Hematopoietic multipotent progenitor cell treated with erythropoietin and hydrocortisone succinate and interleukin-3 and kit ligand, for 8 days (in vitro differentiated cells): ENCODE measurements around the gene GABARAP.
"Not testable (repeated sequence)": the region's sequence is repeated elsewhere in the genome, so short reads cannot be mapped to it uniquely, and the experiment has no call there.

Source experiments
- DNase-seq: peaks from one replicate; pipeline ENCODE4 v3.0.0-alpha.2; 2015

Gene GABARAP

DNA sequence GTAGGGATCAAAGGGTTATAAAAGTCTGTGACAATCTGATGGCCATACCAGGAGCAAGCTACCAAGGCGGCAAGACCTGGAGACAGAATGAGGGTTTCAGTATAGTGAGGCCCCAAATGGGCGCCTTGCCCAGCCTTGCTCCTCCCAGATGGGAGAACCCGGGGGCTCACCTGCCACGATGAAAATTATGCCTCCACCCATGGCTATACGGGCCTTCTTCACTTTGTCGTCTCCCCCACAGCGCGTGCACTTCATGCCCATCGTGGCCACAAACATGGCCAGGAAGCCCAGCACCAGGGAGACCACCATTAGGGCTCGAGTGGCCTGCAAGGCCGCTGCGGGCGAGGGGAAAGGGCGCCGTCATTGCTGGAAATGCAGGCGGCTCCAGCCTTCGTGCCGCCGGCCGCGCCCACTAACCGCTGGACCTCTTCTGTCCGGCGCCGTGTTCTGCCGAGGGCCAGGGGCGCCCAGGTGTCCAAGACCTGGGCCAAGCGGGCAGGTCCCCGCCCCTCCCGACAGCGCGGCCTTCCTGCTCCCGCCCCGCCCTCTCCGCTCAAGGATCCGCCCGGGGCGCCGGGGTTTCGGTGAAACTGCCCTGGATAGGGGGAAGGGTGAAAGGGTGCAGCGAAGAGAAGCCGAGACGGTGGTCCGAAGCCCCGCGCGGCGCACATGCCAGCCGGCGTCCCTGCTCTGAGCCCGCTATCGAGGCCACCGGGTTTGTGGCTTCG lies 18.6 kb upstream of the GABARAP start:
- peak; percentile 58 for DNase-seq

- DNase-seq, result no peak
These were observed 17.9 kb upstream of the GABARAP start for GRCh38 chr17:7260151-7260550.

DNA sequence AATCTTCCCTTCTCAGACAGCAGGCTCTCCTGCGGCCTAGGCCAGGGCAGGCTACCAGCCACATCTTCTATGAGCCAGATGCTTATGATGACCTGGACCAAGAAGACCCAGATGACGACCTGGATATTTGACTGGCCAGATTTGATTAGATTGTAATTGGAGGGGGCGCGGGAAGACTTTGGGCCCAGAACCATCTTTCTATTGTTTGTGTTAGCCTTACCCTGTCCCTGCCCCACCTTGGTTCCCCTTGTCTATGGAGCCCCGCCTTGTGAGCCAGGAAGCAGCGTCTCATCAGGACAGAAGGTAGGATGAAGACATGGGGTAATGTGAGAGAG lies 17.3 kb upstream of the GABARAP start:
- DNase-seq, result no peak

DNA sequence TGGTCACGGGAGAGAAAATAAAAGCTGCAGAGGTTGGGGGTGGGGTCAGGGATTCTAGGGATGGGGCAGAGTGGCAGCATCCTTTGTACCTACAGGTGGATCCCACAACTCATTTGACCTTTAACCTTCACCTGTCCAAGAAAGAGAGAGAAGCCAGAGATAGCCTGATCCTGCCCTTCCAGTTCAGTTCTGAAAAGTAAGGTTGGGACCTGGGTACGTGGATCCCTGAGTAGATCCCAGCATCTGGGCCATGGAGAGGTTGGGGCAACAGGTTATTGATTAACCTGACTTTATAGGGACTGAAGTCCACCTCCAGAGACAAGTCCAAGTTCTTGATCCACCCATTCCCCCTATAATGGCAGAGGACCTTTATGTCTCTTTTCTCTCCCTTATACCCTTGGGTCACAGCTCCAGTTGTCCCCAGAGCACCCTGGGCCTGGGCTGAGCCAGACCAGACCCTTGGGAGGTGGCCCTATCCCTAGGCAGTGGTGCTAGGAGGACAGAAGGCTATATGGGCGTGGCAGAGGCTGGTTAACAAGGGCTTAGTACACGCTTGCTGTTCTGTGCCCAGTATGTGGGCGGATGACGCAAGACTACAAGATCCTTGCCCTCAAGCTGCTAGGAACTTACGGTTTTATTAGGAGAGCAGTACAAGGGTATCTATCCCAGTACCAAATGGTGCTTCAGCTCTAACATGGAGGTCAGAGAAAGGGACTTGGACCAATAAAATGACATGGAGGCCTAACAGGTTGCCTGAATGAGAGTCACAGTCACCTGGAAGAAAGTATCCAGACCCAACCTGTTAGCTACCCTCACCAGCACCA lies 16.7 kb upstream of the GABARAP start:
- peak; percentile 63 for DNase-seq

DNA sequence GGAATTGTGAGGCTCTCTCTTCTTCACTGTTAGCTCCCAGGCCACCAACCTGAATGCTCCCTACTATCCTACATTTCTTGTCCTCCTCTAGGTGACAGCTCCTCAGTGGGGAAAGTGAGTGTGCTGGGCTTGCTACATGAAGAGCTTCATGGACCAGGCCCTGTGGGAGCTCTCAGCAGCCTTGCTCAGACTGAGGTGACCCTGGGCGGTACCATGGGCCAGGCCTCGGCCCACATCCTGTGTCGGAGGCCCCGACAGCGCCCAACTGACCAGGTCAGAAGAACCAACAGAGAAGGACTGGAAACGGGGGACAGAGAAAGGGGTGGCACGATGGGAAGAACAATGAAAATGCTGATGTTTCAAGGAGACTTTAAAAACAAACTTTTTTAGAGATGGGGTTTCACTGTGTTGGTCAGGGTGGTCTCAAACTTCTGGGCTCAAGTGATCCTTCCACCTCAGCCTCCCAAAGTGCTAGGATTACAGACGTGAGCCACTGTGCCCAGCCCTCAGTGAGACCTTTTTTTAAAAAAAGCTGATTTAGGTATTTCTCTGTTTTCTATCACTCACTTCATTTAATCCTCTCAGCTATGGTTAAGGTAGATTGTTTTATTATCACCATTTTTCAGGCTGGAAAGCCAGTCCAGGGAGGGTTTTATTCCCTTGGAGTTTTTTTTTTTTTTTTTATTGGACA lies 14.7 kb upstream of the GABARAP start:
- DNase-seq, result no peak

DNA sequence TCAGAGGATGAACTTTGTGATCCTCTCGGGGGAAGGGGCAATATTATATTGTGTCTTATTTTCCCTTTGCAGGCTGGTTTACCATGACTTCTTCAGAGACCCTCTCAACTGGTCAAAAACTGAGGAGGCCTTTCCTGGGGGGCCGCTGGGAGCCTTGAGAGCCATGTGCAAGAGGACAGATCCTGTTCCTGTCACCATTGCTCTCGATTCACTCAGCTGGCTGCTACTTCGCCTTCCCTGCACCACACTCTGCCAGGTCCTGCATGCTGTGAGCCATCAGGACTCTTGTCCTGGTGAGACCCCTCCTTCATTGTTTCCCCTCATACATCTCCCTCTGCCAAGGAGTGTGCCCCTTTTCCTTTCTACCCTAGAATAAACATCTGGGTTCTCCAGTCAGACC lies 12.3 kb upstream of the GABARAP start:
- DNase-seq, result no peak

GRCh38 chr17:7253082-7253481 lies 10.8 kb upstream of the GABARAP start:
- DNase-seq, result no peak

DNA sequence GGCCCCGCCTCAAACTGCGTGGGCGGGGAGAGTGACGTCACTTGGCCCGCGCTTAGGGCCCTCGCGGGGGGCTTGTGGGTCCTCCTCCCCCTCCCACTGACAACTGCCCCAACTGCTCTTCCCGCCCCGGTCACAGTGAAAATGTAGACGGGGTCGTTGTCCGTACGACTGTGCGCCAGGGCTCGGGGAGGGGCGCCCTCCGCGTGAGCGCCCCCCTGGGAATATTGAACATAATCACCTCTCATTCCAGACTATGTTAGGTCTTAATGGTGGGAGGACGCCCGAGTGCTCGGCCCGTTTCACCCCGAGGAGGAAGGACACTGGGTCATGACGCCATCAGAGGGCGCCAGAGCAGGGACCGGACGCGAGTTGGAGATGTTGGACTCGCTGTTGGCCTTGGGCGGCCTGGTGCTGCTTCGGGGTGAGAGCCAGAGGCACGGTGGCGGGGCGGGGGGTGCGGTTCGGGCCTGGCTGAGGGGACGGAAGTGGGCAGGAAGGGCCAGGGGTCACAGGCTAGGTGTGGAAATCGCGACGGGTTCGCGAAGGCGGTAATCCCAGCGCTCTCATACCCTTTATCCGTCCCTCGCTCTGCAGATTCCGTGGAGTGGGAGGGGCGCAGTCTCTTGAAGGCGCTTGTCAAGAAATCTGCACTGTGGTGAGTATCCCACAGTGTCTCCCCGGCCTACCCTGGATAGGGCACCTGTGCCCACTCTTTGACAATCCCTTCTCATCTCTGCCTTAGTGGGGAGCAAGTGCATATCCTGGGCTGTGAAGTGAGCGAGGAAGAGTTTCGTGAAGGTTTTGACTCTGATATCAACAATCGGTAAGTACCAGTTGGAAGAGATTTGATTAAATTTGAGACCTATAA lies 10.2 kb upstream of the GABARAP start, which contains the start of gene ELP5:
Gene ELP5 (plus strand): TSS at position 40 of the 868 bp plus-strand sequence. CDS start 336 bp downstream, at position 376.
- DNase-seq, result peak; percentile 94

DNA sequence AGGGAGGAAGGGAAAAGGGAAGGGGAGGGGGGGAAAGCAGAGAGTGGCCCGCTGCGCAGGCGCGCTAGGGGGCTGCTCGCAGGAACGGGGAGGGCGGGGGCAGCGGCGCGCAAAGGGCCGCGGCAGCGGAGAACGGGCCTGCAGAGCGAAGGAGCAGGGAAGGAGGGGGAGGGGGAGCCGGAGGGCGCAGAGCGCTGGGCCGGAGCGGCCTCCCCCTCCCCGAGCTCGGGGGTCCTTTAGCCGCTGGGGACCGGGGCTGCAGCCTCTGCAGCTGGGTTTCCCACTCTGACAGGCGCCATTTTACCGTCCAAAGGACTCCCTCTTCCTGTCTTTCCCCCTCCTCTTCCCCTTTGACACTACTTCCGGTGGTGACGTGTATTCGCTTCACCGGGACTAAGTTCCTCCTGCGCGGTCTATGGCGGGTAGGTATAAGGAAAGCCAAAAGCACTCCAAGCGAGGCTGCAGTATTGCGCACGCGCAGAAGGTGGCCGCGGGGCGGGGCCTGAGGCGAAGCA lies 9.5 kb upstream of the GABARAP start, which contains the start of gene CTDNEP1:
Gene CTDNEP1 (minus strand): TSS at position 74 of the 515 bp plus-strand sequence. CDS start 438 bp downstream, outside the sequence.
- peak; percentile 100 for DNase-seq

GRCh38 chr17:7250695-7251627 lies 8.7 kb upstream of the GABARAP start:
- no peak for DNase-seq

DNA sequence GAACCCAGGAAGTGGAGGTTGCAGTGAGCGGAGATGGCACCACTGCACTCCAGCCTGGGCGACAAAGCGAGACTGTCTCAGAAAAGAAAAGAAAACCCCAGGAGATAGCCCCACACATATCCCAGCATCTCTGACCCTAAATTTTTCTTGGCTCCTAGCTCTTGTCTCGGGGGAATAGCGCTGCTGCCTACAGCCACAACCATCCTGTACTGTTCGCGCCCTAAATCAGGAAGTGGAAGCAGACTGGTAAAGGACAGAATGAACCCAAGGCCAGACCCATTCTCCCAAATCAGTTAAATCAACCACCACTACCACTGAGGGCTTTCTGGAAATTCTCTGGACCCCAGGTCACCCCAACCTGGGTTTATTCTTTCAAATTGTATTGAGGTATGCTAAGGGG lies 7.6 kb upstream of the GABARAP start:
- no peak for DNase-seq

DNA sequence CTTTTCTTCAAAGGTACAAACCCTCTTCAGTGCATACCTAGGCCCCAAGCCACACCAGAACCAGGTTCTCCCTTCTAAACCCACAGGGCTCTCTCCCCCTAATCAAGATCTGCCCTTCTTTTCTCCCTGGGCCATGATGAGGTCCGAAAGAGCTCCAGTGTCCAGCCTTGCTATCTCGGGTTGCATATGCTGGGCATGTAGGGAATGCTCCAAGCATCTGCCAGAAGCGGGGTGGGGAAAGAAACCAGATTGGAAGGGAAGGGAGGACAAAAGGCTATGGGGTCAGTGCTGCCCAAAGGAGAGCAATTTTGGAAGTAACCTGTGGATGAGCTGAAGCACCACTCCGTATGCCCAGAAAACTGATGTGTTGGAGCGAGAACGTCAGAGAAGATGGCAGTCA lies 7.0 kb upstream of the GABARAP start:
- DNase-seq, result no peak

GRCh38 chr17:7248796-7249195 lies 6.5 kb upstream of the GABARAP start:
- DNase-seq, result no peak

DNA sequence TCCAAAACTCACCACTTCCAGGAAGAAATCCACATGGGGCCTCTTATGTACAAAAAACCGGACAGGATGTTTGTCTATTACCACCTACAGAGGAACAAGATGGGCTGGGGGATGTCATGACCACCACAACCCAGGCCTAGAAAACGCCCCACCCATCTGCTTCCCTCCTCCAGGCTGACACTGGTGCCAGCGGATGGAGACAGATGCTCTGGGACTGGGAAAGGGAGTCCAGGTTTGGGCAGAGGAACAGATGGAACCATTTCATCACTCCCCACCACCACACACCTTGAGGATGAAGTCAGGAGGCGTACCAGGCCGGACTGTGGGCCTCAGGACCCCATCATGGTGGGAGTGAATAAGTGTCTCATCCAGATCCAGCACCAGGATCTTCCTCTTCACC lies 4.5 kb upstream of the GABARAP start:
- no peak for DNase-seq

- DNase-seq, result not testable (repeated sequence)
These were observed 1.6 kb upstream of the GABARAP start for GRCh38 chr17:7243838-7244237.

GRCh38 chr17:7243453-7243729 lies 1.1 kb upstream of the GABARAP start:
- no peak for DNase-seq

- DNase-seq, result peak; percentile 96
These were observed 636 bp upstream of the GABARAP start for GRCh38 chr17:7242717-7243452.

GRCh38 chr17:7241090-7241733 lies 1.0 kb downstream of the GABARAP start:
- DNase-seq, result no peak

- no peak for DNase-seq
These were observed 1.9 kb downstream of the GABARAP start for GRCh38 chr17:7240375-7240774.
